SHP77 (cell line): ENCODE measurements around the gene MUS81.
A peak's percentile ranks its signal among the peaks of the same experiment; 100 is the strongest.
"Not testable (repeated sequence)": the region's sequence is repeated elsewhere in the genome, so short reads cannot be mapped to it uniquely, and the experiment has no call there.

ENCODE experiments used
- DNase-seq, 2 experiments: peaks; one replicate each; lab custom pipeline; 2025; lab: John Stamatoyannopoulos, UW

MUS81 gene

DNA sequence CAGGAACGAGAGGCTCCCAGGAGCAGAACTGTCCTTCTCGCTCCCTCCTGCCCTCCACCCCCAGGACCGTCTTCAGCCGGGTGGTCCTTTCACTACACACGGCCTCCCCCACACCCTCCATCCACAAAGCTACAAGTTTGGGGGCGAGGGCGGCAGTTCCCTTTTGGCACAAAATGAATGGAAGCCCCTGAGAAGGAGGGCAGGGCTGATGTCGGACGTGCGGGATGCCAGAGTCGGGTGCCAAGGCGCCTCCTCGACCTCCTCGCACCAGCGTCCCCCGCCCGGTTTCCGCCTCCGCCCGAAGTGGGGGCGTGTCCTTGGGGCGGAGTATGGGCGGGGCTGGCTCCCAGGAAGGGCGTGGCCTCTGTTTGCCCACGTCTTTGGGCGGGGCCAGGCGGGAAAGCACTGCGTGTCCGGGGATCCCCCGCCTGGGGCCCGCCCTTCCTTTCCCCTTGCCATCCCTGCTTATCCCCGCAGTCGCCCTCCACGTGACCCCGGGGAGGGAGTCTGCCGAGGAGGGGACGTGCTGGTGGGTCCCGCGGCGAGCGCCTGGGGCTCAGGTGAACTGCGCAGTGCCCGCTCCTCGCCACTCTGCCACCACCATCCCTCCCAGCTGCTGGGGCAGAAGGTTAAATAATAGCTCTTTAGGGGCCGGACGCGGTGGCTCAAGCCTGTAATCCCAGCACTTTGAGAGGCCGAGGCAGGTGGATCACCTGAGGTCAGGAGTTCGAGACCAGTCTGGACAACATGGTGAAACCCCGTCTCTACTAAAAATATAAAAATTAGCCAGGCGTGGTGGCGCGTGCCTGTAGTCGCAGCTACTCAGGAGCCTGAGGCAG, 13.3 kb downstream of the MUS81 start:
- DNase-seq = peak; percentile 88 to 92

DNA sequence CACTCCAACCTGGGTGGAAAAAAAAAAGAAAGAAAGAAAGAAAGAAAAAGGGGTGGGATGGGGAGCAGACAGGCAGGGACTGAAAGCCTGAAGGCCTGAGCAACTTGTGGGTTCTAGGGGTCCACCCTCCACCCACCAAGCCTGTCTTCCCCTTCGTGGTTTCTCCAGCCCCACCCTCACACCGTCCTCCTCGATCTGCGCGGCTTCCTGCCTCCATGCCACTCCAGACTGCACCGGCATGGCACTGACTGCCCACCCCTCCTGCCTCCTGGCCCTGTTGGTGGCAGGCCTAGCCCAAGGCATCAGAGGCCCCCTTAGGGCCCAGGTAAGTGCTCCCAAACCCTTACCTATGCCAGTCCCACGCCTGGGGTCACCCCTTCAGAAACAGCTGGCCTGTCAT, 19.4 kb downstream of the MUS81 start, which contains the start of gene CTSW:
Gene CTSW, plus strand, starts transcription at position 221 of the 400 bp plus-strand sequence. Its CDS starts 18 bp downstream, at position 239.
- DNase-seq = no peak

DNA sequence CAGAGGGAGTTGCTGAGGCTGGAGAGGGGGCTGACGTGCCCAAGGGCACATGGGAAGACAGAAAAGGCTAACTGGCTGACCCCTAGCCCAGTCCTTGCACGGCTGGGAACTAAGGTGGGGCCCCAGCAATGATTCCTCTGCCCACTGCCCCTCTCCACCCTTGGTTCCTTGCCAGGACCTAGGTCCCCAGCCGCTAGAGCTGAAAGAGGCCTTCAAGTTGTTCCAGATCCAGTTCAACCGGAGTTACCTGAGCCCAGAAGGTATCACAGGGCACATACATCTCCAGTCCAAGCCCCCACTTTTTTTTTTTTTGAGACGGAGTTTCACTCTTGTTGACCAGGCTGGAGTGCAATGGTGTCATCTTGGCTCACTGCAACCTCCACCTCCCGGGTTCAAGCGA, 19.8 kb downstream of the MUS81 start:
- no peak for DNase-seq

DNA sequence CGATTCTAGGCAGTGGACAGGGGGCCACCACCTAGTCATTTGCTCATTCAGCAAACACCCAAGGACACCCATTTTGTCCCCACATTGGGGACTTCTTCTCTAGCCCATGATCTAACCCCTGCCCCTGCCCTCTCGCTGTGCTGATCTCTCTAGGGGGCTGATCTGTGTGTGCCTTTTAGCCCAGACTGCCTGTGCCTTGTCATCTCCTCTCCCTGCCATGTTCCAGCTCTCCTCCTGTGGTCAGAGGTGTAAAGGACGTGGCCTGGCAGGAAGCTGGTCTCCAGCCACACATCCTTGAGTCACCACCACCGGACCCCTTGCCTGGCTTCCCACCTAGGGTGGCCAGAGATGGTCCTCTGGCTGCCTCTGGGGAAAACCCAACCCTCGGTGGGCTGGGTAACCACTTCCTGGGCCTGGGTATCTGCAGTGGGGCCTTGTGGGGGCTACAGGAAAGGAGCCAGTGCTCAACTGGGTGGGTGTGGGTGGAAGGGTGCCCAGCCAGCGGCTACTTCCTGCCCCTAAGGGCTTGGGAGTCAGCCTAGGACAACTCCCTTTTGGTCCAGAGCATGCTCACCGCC, 20.7 kb downstream of the MUS81 start:
- DNase-seq = no peak

DNA sequence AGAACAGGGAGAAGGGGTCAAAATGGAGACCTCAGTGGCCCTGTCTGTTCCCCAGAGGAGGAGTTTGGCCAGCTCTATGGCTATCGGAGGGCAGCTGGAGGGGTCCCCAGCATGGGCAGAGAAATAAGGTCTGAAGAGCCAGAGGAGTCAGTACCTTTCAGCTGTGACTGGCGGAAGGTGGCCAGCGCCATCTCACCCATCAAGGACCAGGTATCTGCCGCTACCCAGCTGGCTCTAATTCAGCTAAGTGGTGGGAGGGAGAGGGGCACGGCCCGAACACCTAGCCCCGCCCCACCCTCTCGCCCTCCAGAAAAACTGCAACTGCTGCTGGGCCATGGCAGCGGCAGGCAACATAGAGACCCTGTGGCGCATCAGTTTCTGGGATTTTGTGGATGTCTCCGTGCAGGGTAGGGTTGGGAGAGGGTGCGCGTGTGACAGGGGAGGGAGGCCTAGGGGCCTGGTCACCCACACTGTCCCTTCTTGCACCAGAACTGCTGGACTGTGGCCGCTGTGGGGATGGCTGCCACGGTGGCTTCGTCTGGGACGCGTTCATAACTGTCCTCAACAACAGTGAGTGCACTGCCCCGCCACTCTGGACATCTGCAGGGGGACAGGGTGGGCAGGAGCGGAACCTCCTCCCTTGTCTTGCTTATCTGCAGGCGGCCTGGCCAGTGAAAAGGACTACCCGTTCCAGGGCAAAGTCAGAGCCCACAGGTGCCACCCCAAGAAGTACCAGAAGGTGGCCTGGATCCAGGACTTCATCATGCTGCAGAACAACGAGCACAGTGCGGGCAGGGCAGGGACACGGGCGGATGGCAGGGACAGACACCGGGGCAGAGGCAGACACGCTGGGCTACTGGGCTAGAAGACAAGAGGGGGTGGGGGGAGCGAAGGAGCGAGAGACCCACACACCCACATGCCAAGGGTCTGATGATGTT, 22.2 kb downstream of the MUS81 start:
- DNase-seq = no peak

DNA sequence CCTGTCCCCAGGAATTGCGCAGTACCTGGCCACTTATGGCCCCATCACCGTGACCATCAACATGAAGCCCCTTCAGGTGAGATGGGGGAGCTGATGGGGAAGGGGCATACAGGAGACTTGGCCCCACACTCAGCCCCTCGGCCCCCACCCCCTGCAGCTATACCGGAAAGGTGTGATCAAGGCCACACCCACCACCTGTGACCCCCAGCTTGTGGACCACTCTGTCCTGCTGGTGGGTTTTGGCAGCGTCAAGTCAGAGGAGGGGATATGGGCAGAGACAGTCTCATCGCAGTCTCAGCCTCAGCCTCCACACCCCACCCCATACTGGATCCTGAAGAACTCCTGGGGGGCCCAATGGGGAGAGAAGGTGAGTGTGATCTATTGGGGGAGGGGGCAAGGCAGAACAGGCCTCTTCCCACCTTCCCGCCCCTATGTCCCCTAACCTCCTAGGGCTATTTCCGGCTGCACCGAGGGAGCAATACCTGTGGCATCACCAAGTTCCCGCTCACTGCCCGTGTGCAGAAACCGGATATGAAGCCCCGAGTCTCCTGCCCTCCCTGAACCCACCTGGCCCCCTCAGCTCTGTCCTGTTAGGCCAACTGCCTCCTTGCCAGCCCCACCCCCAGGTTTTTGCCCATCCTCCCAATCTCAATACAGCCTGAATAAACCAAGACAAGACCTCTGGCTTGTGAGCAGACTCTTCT, 23.0 kb downstream of the MUS81 start:
- DNase-seq = no peak

DNA sequence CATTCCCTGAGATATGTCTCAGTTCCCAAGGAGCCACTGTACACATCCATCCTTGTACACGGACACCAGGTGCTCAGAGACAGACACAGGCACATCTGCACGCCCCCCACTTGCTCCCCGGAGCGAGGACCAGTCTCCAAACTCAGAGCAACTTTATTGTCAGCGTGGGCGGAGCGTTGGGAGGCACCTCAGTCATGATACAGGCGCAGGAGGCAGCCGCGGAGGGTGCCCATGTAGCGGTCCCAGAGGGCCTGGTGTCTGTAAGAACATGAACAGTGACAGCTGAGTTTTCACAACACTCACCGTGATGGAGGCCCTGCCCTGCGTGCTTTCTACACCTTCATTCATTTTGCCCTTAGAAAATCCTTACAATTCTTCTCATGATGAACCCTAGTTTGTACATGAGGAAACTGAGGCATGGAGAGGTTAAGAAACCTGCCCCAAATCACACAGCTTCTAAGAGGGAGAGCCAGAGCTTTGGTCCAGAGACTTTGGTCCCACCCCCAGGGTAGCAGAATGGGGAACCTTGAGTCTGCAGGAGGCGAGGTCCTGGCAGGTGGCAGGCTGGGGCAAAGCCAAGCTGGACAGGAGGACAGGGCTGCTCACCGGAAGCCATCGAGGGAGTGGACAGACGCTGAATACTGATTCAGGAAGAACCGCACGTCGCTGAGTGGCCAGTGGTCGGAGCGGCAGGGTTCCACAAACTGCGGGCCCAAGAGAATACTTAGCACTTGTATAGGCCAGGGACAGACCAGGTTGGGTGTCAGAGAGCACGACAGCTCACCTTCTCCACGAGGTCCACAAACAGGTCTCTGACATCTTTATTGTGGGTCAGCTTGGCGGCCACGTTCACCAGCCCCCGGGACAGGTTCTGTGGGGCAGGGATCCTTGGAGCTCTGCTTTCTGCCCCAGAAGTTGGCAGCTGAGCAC, 23.8 kb downstream of the MUS81 start:
- no peak for DNase-seq

DNA sequence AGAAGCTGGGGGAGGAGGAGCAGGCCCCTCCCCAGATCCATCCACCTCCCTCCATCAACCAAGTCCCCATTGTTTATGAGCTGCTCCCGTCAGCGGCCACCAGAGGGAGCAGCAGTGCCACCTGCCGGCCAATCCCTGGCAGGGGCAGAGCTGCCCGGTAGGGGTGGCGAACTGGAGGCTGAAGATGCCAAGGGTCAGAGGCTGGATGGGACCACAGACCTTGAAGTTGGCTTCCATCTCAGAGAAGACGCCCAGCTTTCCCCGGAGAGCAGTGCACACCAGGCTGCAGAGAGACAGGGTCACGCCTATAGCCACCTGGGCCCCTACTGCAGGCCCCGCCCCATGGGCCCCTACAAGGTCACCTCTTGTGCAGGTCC, 24.5 kb downstream of the MUS81 start:
- peak; percentile 57 to 64 for DNase-seq

DNA sequence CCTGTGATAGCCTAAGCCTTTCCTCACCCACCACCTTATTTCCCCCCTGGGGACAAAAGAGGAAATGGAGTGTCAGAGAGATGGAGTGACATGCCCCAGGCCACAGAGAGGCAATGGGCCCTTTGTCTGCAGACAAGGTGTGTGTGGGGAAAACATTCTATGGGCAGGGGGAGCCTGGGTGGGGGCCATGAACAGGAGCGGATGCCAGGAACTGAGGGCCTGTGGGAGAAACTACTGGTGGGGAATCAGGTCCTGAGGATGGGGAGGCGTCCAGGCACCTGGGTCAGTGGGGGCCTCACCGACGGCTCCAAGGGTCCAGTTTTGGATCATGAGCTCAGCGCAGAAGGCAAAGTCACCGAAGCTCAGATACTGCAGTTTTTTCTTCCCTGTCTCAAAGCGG, 25.0 kb downstream of the MUS81 start:
- DNase-seq = no peak

DNA sequence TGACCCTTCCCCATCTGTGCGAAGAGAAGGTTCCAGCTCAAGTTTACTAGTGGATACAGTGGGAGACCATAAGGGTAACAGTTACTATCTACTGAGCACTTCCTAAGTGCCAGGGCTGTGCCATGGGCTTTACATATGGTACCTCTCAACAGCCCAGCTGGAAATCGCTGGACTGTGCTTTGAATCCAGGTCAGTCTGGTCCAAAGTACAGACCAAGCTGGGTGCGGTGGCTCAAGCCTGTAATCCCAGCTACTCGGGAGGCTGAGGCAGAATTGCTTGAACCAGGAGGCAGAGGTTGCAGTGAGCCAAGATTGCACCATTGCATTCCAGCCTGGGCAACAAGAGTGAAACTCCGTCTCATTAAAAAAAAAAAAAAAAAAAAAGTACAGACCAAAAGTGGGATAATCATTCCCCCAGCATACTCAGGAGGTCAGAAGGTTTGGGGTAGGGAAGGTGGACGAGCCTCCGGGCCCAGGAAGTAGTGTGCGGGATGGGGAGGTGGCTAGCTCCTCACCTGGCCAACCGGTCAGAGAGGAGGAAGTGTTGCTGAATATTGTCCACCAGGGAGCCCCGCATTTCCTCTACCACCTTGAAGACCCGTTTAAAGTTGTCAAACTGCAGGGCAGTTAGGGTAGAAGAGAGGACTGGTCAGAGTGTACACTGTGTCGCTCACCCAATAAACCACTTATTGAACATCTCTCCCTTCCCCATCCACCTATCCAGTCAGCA, 25.7 kb downstream of the MUS81 start:
- DNase-seq = no peak

DNA sequence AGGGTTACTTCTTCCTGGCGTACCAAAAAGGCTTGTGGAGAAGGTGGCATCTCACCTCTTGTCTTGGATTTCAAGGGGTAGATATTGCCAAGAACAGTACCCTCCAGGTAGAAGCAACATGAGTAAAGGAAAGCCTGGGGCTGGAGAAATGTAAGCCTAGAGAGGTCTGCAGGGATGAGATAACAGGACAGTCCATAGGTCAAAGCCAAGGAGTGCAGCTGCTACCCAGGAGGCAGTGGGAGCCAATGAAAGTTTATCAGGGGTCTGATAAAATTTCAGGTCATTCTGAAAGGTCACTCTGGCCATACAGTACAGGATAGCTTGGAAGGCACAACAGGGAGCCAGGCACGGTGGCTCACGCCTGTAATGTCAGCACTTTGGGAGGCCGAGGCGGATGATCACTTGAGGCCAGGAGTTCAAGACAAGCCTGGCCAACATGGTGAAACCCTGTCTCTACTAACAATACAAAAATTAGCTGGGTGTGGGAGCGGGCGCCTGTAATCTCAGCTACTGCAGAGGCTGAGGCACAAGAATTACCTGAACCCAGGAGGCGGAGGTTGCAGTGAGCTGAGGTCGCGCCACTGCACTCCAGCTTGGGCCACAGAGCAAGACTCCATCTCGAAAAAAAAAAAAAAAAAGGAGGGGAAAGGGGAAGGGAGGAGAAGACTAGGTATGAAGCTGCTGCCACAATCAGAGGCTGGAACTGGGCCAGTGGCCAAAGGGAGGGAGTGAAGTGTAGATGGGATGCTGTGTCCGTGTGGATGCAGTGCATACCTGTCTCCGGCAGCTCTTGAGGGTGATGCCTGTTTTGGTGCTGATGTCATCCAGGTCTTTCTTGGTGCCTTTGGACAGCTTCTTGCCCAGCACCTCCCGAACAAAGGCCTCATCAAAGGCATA, 26.8 kb downstream of the MUS81 start:
- no peak for DNase-seq

DNA sequence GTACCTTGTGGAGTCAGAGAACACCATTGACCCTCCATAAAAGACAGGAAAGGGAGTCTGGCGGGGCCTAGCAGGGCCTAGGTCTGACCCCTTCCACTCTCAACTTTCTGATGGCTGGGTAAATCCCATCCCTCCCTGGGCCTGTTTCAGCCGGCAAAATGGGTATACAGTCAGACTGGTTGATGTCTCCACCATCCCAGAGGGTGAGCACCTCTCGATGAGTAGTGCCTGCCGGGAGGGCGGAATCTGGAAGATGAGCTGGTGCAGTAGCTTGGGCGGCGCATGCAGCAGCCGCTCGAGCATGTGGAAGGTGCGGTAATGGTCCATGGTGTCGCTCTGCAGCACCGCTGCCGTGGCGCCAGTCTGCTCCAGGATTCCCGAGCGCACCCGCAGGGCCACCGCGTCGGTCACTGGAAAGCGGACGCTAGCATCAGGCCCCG, 27.5 kb downstream of the MUS81 start:
- no peak for DNase-seq

DNA sequence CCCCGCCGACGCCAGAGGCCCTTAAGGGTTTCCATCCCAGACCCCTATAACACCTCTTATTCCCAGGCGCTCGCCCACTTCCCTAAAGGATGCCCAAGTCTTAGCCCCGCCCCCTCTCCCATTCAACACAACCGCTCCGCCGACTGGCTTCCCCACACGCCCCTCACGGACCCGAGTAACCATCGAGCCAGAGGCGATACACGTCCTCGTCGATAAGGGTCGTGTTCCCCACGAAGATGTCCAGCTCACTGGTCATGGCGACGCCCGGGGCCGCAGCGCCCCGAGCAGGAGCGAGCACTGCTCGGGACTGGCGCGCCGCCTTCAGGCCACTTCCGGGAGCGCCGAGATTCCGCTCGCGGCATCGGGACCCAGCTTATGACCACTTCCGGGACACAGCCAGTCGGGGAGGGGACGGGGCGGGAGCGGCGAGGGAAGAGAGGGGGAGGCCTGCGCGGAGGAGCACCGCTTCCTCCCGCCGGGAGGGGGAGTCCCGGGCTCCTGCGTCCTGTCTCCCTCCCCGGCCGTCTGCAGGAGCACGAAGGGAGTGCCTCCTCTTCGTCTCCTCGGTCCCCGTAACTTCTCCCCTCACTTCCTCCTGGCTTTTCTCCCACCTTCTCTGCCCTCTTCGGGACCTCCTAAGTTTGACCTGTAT, 28.1 kb downstream of the MUS81 start, which contains the start of gene FIBP:
Gene FIBP, minus strand, starts transcription at position 309 of the 652 bp plus-strand sequence. Its CDS starts 53 bp downstream, at position 256.
- peak; percentile 92 to 94 for DNase-seq

DNA sequence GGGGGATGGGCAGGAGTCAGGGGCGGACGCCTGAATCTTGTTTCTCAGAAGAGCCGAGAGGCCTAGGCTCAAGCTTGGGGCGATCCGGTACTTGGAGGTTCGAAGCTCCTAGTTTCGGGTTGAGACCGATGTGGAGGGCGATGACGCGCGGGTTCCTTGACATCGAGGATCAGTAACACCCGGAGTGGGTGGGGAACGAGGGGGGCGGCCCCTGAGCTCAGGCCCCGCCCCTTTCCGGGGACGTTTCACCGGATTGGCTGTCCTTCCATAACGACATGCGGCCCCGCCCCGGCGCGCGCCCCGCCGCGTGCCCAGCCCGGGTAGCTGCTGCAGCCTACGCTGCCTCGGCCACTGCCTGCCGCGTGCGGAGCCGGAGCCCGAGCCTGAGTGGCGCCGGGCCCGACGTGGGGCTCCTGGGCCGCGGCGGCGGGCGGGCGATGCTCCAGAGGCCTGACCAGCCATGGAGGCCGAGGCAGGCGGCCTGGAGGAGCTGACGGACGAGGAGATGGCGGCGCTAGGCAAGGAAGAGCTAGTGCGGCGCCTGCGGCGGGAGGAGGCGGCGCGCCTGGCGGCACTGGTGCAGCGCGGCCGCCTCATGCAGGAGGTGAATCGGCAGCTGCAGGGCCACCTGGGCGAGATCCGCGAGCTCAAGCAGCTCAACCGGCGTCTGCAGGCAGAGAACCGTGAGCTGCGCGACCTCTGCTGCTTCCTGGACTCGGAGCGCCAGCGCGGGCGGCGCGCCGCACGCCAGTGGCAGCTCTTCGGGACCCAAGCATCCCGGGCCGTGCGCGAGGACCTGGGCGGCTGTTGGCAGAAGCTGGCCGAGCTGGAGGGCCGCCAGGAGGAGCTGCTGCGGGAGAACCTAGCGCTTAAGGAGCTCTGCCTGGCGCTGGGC, 30.3 kb downstream of the MUS81 start, which contains the start of gene CCDC85B:
Gene CCDC85B, plus strand, starts transcription at position 350 of the 895 bp plus-strand sequence. Its CDS starts 111 bp downstream, at position 461.
- DNase-seq = peak; percentile 83 to 90

DNA sequence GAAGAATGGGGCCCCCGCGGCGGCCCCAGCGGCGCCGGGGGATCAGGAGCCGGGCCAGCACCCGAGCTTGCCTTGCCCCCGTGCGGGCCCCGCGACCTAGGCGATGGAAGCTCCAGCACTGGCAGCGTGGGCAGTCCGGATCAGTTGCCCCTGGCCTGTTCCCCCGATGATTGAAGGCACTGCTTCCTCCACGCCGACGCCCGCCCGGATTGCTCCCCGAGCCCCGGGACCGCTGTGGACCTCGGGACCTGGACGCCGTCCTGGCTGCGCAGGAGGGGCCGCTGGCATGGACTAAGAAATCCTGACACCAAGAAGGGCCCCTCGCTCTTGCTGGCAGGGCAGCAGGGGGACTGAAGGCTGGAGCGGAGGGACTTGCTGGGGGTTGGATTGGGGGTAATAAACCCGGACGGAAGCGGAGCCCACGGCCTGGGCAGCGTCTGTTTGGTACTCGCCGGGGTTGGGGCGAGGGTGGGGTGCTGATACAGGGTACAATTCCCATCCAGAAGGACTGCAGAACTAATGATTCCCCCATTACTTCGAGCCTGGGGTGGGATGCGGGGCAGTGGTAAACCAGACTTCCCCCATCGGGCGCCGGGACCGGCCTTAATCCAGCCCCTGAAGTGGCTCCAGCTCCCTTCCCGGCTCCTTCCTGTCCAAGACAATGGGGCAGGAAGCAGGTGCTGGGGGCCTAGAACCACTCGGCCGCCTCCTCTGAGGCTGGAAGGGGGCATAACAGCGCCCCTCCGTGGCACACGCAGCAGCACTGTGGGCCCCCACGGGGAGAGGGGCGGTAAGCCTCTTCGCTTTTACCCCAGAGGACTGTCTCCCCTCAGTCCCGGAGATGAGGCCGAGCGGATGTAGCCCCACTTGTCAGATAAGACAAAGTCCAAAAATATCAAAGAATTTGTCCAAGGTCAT, 31.2 kb downstream of the MUS81 start:
- DNase-seq = peak; percentile 51 to 71

DNA sequence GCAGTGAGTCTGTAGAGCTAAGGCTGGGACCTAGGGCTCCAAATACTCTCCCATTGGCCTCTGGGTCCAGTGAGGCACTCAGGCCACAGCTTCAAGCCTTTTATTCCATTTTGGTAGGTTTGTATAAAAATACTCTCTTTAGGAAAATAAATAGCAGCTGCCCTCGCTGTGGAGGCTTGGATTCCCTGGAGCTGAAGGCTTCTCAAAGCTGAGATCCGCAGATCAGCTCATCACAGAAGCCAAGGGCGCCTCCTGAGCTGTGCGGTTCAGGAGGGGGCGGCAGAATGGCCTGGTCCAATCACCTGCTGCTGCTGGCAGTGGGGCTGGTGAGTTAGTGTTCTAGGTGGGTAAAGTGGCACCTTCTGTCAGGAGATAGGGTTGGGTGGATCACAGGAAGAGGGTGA, 31.9 kb downstream of the MUS81 start:
- DNase-seq = not testable (repeated sequence)
